Tibial nerve (tissue), 4 donors: ENCODE results near the gene GPATCH2. TPM values are rescaled to one million over a fixed set of nuclear protein-coding genes. Genes with fewer than 3 reads are reported as not detected.
"Not testable (repeated sequence)": the region's sequence is repeated elsewhere in the genome, so short reads cannot be mapped to it uniquely, and the experiment has no call there.

ENCODE experiments used
- DNase-seq, 2 donors: peaks; one replicate each; pipeline ENCODE4 v3.0.0-alpha.2; 2019; ENCODE audit warnings: low spot score in 2 of 2
- H3K27ac ChIP-seq, 4 donors: fragments of 200-600 bp; sonication (generic) in 3 of 4; one replicate each; pipeline ENCODE4 v1.5.1; 2017 to 2019; ENCODE audit warnings: mild to moderate bottlenecking in 1 of 4
- H3K27me3 ChIP-seq, 2 donors: fragments of 200-600 bp; sonication (generic) in 1 of 2; one replicate each; pipeline versions ENCODE4 v1.5.1 to v1.6.0; 2017 to 2019
- H3K36me3 ChIP-seq, 3 donors: fragments of 200-600 bp; sonication (generic); one replicate each; pipeline ENCODE4 v1.5.1; 2018 to 2019
- H3K4me1 ChIP-seq, 4 donors: fragments of 200-600 bp; sonication (generic) in 3 of 4; one replicate each; pipeline ENCODE4 v1.5.1; 2017 to 2019
- H3K4me3 ChIP-seq, 4 donors: fragments of 200-600 bp; sonication (generic) in 3 of 4; one replicate each; pipeline ENCODE4 v1.5.1; 2017 to 2019; ENCODE audit warnings: mild to moderate bottlenecking in 1 of 4, moderate library complexity in 1 of 4
- H3K9me3 ChIP-seq, 4 donors: fragments of 200-600 bp; sonication (generic) in 3 of 4; one replicate each; pipeline ENCODE4 v1.5.1; 2017 to 2019
- EP300 ChIP-seq, 2 donors: sonication (generic); formaldehyde crosslinking; IDR thresholded peaks; one replicate each; pipeline ENCODE4 v1.6.1; 2017; ENCODE audit warnings: antibody characterized with exemption in 2 of 2, mild to moderate bottlenecking in 1 of 2
- POLR2A ChIP-seq, 2 donors: fragments of 450-650 bp; IDR thresholded peaks; one replicate each; pipeline ENCODE4 v1.6.1; 2017; ENCODE audit warnings: antibody characterized with exemption in 2 of 2, mild to moderate bottlenecking in 2 of 2, moderate library complexity in 2 of 2
- WGBS, 2 donors: methylation state at CpG; one replicate each; pipeline ENCODE4 v1.1.5; 2018; 5-methylcytosine and 5-hydroxymethylcytosine counted together
- total RNA-seq, 4 donors: library from RNA; depleted of rRNA; stranded (reverse); fragments of >200 nt; gene quantifications; one replicate each; pipeline ENCODE4 v1.1.0, GENCODE V29; 2016
- TF ChIP-seq, protein P1 (sequence below), 5 experiments: fragments of 200-600 bp in 3 of 5; fragments of 450-650 bp in 2 of 5; sonication (generic) in 3 of 5; IDR thresholded peaks; one replicate each; pipeline ENCODE4 v1.5.1; 2016 to 2019; ENCODE audit warnings: antibody characterized with exemption in 5 of 5, mild to moderate bottlenecking in 3 of 5, moderate library complexity in 2 of 5

GPATCH2 gene
- total RNA-seq, 4 donors from 2014 or later = 12.5 to 21.0 (median 18.9) TPM

DNA sequence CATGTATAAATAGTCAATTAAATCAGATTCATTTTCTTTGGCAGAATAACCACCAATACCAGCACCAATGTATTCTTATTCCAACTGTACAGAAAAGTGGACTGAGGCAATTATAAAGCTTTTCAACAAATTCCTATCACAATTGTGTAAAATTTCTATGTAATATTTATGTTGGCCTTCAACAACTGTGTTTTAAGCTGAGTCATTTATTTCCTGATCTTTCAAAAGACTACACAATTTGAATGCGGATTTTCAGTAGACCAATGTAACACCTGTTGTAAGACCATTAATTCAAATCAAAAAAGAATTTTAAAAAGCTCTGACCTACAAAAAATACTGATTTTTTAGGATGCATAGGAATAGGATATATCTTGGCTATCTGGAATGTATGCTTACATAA is 25.5 kb downstream of the GPATCH2 start:
- H3K36me3 ChIP-seq = peaks cover 0 to 45% (median 0%) of the 10 kb centered on the region in 3 donors
- no peak for DNase-seq
- H3K27me3 ChIP-seq = no peaks in the 10 kb centered on the region
- 94 to 95% methylated on average over 1 of the region's 1 CpG for WGBS, 2 donors
- H3K4me3 ChIP-seq = no peak overlapping the region
- H3K9me3 ChIP-seq = no peaks in the 10 kb centered on the region
- TF ChIP-seq POLR2A (IDR thresholded peaks at IDR 0.05) (no peak), EP300 (IDR thresholded peaks at IDR 0.05) (no peak)
- TF ChIP-seq, protein P1, sequence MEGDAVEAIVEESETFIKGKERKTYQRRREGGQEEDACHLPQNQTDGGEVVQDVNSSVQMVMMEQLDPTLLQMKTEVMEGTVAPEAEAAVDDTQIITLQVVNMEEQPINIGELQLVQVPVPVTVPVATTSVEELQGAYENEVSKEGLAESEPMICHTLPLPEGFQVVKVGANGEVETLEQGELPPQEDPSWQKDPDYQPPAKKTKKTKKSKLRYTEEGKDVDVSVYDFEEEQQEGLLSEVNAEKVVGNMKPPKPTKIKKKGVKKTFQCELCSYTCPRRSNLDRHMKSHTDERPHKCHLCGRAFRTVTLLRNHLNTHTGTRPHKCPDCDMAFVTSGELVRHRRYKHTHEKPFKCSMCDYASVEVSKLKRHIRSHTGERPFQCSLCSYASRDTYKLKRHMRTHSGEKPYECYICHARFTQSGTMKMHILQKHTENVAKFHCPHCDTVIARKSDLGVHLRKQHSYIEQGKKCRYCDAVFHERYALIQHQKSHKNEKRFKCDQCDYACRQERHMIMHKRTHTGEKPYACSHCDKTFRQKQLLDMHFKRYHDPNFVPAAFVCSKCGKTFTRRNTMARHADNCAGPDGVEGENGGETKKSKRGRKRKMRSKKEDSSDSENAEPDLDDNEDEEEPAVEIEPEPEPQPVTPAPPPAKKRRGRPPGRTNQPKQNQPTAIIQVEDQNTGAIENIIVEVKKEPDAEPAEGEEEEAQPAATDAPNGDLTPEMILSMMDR (IDR thresholded peaks at IDR 0.05) = no peak
- H3K27ac ChIP-seq = no peak overlapping the region
- H3K4me1 ChIP-seq = no peaks in the 10 kb centered on the region

DNA sequence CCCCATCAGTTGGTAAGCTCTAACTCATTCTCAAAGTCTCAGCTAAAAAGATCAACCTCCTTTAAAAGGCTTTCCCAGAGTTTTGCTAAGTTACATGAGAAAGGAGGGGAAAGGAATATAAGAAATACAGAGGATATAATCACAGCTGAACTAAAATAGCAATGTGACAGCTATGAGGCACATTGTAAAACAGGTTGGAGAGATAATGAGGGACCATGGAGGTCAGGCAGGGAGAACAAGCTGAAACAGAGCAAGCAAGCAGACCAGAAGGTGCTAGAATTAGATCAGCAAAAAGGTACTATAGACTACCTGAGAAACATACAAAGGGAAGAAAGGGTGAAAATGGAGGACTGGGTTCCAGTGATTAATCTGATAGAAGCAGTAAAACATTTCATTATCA is 28.5 kb downstream of the GPATCH2 start:
- no peak for DNase-seq
- H3K27me3 ChIP-seq = no peaks in the 10 kb centered on the region
- H3K4me3 ChIP-seq = no peak overlapping the region
- no peaks in the 10 kb centered on the region for H3K9me3 ChIP-seq
- H3K27ac ChIP-seq = no peak overlapping the region
- TF ChIP-seq, protein P1 (IDR thresholded peaks at IDR 0.05) = no peak
- TF ChIP-seq EP300 (IDR thresholded peaks at IDR 0.05) (no peak), POLR2A (IDR thresholded peaks at IDR 0.05) (no peak)
- peaks cover 0 to 32% (median 0%) of the 10 kb centered on the region in 3 donors for H3K36me3 ChIP-seq
- H3K4me1 ChIP-seq = no peaks in the 10 kb centered on the region

DNA sequence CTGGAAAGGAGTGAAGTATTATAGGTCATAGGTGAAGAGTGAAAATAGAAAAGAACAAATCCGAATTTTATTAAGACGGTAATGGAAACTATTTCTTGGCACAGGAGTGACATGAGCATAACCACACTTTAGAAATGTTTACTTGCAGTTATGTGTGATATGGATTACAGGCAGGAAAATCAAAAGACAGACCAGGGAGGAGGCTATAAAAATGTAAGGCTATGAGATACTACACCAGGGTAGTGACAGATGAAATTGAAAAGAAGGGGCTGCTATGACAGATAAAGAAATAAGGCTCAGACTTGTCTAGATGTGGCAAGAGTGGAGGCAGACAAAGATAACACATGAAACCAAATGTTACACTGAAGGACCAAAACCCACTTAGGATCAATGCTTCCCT is 31.7 kb downstream of the GPATCH2 start:
- no peak overlapping the region for H3K4me3 ChIP-seq
- 59 to 60% methylated on average over 2 of the region's 2 CpGs for WGBS, 2 donors
- H3K36me3 ChIP-seq = peaks cover 0 to 18% (median 0%) of the 10 kb centered on the region in 3 donors
- DNase-seq = no peak
- H3K9me3 ChIP-seq = no peaks in the 10 kb centered on the region
- TF ChIP-seq, protein P1 (IDR thresholded peaks at IDR 0.05) = no peak
- TF ChIP-seq EP300 (IDR thresholded peaks at IDR 0.05) = no peak
- TF ChIP-seq POLR2A (IDR thresholded peaks at IDR 0.05) = no peak
- no peaks in the 10 kb centered on the region for H3K4me1 ChIP-seq
- H3K27ac ChIP-seq = no peak overlapping the region
- no peaks in the 10 kb centered on the region for H3K27me3 ChIP-seq

DNA sequence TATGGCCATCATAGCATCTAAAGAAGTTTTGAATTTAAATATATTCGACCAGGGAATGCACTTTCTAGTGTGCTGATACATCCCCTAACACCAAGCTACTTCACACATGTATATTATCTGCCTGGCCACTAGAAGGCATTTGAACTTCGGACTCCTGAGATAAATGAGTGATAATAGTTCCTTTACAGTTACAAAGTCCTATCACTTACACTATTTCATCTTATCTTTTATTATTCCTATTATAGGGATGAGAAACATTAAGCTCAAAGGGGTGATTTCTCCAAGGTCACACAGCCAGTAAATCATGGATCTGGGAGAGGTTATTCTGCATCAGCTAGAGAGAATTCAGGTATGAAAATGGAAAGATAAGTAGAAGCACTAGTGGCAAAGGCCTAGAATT is 40.3 kb downstream of the GPATCH2 start:
- Histone ChIP-seq H3K27me3 (no peaks in the 10 kb centered on the region), H3K9me3 (no peaks in the 10 kb centered on the region), H3K27ac (no peak overlapping the region), H3K36me3 (peaks cover 0 to 7% (median 0%) of the 10 kb centered on the region in 3 donors), H3K4me3 (no peak overlapping the region), H3K4me1 (no peaks in the 10 kb centered on the region)
- no peak for DNase-seq
- no peak for TF ChIP-seq POLR2A (IDR thresholded peaks at IDR 0.05)
- 87 to 92% methylated on average over 2 of the region's 2 CpGs for WGBS, 2 donors

DNA sequence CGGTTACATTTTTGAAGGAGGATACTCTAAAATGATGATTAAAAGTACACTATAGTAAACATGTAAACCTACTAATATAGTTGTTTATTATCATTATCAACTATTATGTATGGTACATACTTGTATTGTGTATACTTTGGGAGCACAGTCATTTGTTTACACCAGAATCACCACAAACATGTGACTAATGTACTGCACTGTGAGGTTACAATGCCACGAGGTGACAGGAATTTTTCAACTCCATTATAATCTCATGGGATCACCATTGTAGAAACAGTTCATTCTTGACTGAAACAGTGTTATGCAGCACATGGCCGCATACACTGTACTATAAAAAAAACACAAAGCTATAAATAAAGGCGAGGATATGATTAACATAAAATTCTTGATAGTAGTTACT is 44.3 kb downstream of the GPATCH2 start:
- no peak for TF ChIP-seq POLR2A (IDR thresholded peaks at IDR 0.05)
- TF ChIP-seq EP300 (IDR thresholded peaks at IDR 0.05) = no peak
- TF ChIP-seq, protein P1 (IDR thresholded peaks at IDR 0.05) = no peak
- Histone ChIP-seq H3K36me3 (peaks cover 0 to 7% (median 0%) of the 10 kb centered on the region in 3 donors), H3K27ac (no peak overlapping the region), H3K4me3 (no peak overlapping the region), H3K27me3 (no peaks in the 10 kb centered on the region), H3K4me1 (no peaks in the 10 kb centered on the region), H3K9me3 (no peaks in the 10 kb centered on the region)
- WGBS, 2 donors = 79 to 80% methylated on average over 4 of the region's 4 CpGs
- no peak for DNase-seq

DNA sequence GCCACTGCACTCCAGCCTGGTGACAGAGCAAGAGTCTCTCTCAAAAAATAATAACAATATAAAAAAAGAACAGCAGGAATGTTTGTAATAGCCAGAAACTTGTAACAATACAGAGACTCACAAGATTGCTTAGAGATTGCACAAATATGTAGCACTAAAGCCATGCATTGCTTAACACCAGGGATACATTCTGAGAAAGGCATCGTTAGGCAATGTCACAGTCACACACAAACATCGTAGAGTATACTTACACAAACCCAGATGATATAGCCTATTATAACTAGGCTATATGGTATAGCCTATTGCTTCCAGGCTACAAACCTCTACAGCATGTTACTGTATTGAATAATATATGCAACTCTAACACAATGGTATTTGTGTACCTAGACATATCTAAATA is 45.3 kb downstream of the GPATCH2 start:
- no peak overlapping the region for H3K4me3 ChIP-seq
- 86 to 92% methylated on average over 2 of the region's 2 CpGs for WGBS, 2 donors
- no peak for DNase-seq
- H3K27ac ChIP-seq = no peak overlapping the region
- no peaks in the 10 kb centered on the region for H3K4me1 ChIP-seq
- TF ChIP-seq EP300 (IDR thresholded peaks at IDR 0.05) = no peak
- TF ChIP-seq, protein P1 (IDR thresholded peaks at IDR 0.05) = no peak
- peaks cover 0 to 7% (median 0%) of the 10 kb centered on the region in 3 donors for H3K36me3 ChIP-seq
- H3K27me3 ChIP-seq = no peaks in the 10 kb centered on the region
- no peaks in the 10 kb centered on the region for H3K9me3 ChIP-seq

DNA sequence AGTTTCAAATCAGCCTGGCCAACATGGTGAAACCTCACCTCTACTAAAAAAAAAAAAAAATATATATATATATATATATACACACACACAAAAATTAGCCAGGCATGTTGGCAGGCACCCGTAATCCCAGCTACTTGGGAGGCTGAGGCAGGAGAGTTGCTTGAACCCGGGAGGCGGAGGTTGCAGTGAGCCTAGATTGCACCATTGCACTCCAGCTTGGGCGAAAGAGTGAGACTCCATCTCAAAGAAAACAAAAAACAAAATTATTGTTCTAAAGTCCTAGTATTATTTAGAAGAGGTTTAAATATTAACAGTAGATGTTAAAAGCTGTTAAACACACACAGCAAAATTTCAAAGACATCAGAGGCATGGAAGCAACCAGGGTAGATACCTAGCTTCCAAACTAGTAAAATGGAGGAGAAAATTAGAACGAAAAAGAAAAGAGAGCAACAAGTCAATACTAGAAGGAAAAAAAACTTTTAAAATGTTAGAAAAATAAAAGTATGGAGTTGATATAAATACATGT is 46.5 kb downstream of the GPATCH2 start:
- not testable (repeated sequence) for H3K9me3 ChIP-seq, DNase-seq, H3K27ac ChIP-seq, H3K36me3 ChIP-seq, H3K4me3 ChIP-seq, H3K4me1 ChIP-seq, H3K27me3 ChIP-seq
- 96 to 99% methylated on average over 5 of the region's 5 CpGs for WGBS, 2 donors
